Measurements from ENCODE around the gene DPYSL5. TPM values are rescaled to one million over a fixed set of nuclear protein-coding genes. Genes with fewer than 3 reads are reported as not detected.

Gene DPYSL5
- total RNA-seq, 3 donors from 2014 or later: not detected

GRCh38 chr2:26889796-26890195 lies 41.9 kb downstream of the DPYSL5 start:
- no peaks in the 10 kb centered on the region for H3K27me3 ChIP-seq
- H3K4me1 ChIP-seq: no peaks in the 10 kb centered on the region
- intact Hi-C loops (cut with DNase I; ENCODE audit: low total_unique reads): no loop called here

GRCh38 chr2:26890341-26891000 lies 42.5 kb downstream of the DPYSL5 start:
- no peaks in the 10 kb centered on the region for H3K4me1 ChIP-seq
- DNase-seq (ENCODE audit: low spot score in 2 of 2): no peak
- no peak overlapping the region for H3K4me3 ChIP-seq
- intact Hi-C loops (cut with DNase I; ENCODE audit: low total_unique reads): no loop called here
- no peaks in the 10 kb centered on the region for H3K36me3 ChIP-seq
- TF ChIP-seq POLR2A (IDR thresholded peaks at IDR 0.05) (no peak), POLR2AphosphoS5 (IDR thresholded peaks at IDR 0.05) (no peak), CTCF (IDR thresholded peaks at IDR 0.05) (no peak)
- H3K9me3 ChIP-seq: peaks cover 7 to 12% of the 10 kb centered on the region in 2 donors
- no peaks in the 10 kb centered on the region for H3K27me3 ChIP-seq
- H3K27ac ChIP-seq: no peak overlapping the region

More at GRCh38 chr2:26889796-26890195, 41.9 kb downstream of the DPYSL5 start:
- H3K9me3 ChIP-seq: peaks cover 6% of the 10 kb centered on the region in 2 donors
- H3K4me3 ChIP-seq: no peak overlapping the region
- DNase-seq (ENCODE audit: low spot score in 2 of 2): no peak
- TF ChIP-seq POLR2A (IDR thresholded peaks at IDR 0.05): no peak
- TF ChIP-seq CTCF (IDR thresholded peaks at IDR 0.05): no peak
- TF ChIP-seq POLR2AphosphoS5 (IDR thresholded peaks at IDR 0.05): no peak
- H3K27ac ChIP-seq: no peak overlapping the region
- H3K36me3 ChIP-seq: no peaks in the 10 kb centered on the region

GRCh38 chr2:26892133-26892532 lies 44.2 kb downstream of the DPYSL5 start:
- no peaks in the 10 kb centered on the region for H3K4me1 ChIP-seq
- no peak overlapping the region for H3K27ac ChIP-seq
- H3K9me3 ChIP-seq: peaks cover 7 to 12% of the 10 kb centered on the region in 2 donors
- no peaks in the 10 kb centered on the region for H3K36me3 ChIP-seq
- no peak overlapping the region for H3K4me3 ChIP-seq
- intact Hi-C loops (cut with DNase I; ENCODE audit: low total_unique reads): no loop called here
- no peak for DNase-seq (ENCODE audit: low spot score in 2 of 2)
- no peak for TF ChIP-seq CTCF (IDR thresholded peaks at IDR 0.05)
- TF ChIP-seq POLR2AphosphoS5 (IDR thresholded peaks at IDR 0.05): no peak
- TF ChIP-seq POLR2A (IDR thresholded peaks at IDR 0.05): no peak
- H3K27me3 ChIP-seq: no peaks in the 10 kb centered on the region

GRCh38 chr2:26892922-26893524 lies 45.1 kb downstream of the DPYSL5 start:
- TF ChIP-seq CTCF (IDR thresholded peaks at IDR 0.05) (no peak), POLR2AphosphoS5 (IDR thresholded peaks at IDR 0.05) (no peak), POLR2A (IDR thresholded peaks at IDR 0.05) (no peak)
- H3K27ac ChIP-seq: no peak overlapping the region
- intact Hi-C loops (cut with DNase I; ENCODE audit: low total_unique reads): no loop called here

GRCh38 chr2:26894136-26894535 lies 46.2 kb downstream of the DPYSL5 start:
- H3K27ac ChIP-seq: no peak overlapping the region
- intact Hi-C loops (cut with DNase I; ENCODE audit: low total_unique reads): no loop called here
- TF ChIP-seq POLR2A (IDR thresholded peaks at IDR 0.05) (no peak), CTCF (IDR thresholded peaks at IDR 0.05) (no peak), POLR2AphosphoS5 (IDR thresholded peaks at IDR 0.05) (no peak)
- H3K36me3 ChIP-seq: no peaks in the 10 kb centered on the region
- H3K4me3 ChIP-seq: no peak overlapping the region
- DNase-seq (ENCODE audit: low spot score in 2 of 2): no peak
- peaks cover 7 to 12% of the 10 kb centered on the region in 2 donors for H3K9me3 ChIP-seq
- H3K4me1 ChIP-seq: no peaks in the 10 kb centered on the region
- no peaks in the 10 kb centered on the region for H3K27me3 ChIP-seq

More at GRCh38 chr2:26892922-26893524, 45.1 kb downstream of the DPYSL5 start:
- Histone ChIP-seq H3K36me3 (no peaks in the 10 kb centered on the region), H3K9me3 (peaks cover 7 to 12% of the 10 kb centered on the region in 2 donors), H3K4me1 (no peaks in the 10 kb centered on the region), H3K27me3 (no peaks in the 10 kb centered on the region), H3K4me3 (no peak overlapping the region)
- no peak for DNase-seq (ENCODE audit: low spot score in 2 of 2)
